GM23338 (cell line): ENCODE measurements around the gene TCP11. TPM values are rescaled to one million over a fixed set of nuclear protein-coding genes. Genes with fewer than 3 reads are reported as not detected.

ENCODE experiments used
- ATAC-seq: fragments of 200-7000 bp; cut with Tn5 transposase; 3 replicates; pipeline ENCODE4 v1.9.1; 2020
- DNase-seq: peaks from one replicate; pipeline ENCODE4 v3.0.0-alpha.2; 2015; ENCODE audit warnings: low spot score
- H2AFZ ChIP-seq: fragments of 200-600 bp; sonication (generic); 2 replicates; pipeline ENCODE4 v1.8.0; 2016; ENCODE audit warnings: antibody characterized with exemption, mild to moderate bottlenecking, moderate library complexity
- H3F3A ChIP-seq: fragments of 200-600 bp; sonication (generic); replicated peaks from 2 replicates; pipeline ENCODE4 v1.8.0; 2017; ENCODE audit warnings: antibody characterized with exemption, mixed run types, low read depth
- H3K27ac ChIP-seq: fragments of 200-600 bp; sonication (generic); 2 replicates; pipeline ENCODE4 v1.6.1; 2016; ENCODE audit warnings: low read depth
- H3K27me3 ChIP-seq: fragments of 200-600 bp; sonication (generic); 2 replicates; pipeline ENCODE4 v1.8.0; 2016; ENCODE audit warnings: mild to moderate bottlenecking, mixed run types, moderate library complexity; ENCODE audit not compliant: insufficient read depth
- H3K36me3 ChIP-seq: fragments of 200-600 bp; sonication (generic); 2 replicates; pipeline ENCODE4 v1.8.0; 2016; ENCODE audit warnings: mild to moderate bottlenecking; ENCODE audit not compliant: insufficient read depth
- H3K4me1 ChIP-seq: fragments of 200-600 bp; sonication (generic); 2 replicates; pipeline ENCODE4 v1.8.0; 2016; ENCODE audit warnings: mild to moderate bottlenecking, moderate library complexity; ENCODE audit not compliant: insufficient read depth
- H3K4me2 ChIP-seq: fragments of 200-600 bp; sonication (generic); 2 replicates; pipeline ENCODE4 v1.7.1; 2017; ENCODE audit warnings: mixed run types
- H3K4me3 ChIP-seq: fragments of 200-600 bp; sonication (generic); 2 replicates; pipeline ENCODE4 v1.6.1; 2016; ENCODE audit warnings: mixed run types
- H3K79me2 ChIP-seq: fragments of 200-600 bp; sonication (generic); replicated peaks from 2 replicates; pipeline ENCODE4 v1.8.0; 2017; ENCODE audit warnings: mild to moderate bottlenecking; ENCODE audit not compliant: insufficient read depth
- H3K9me2 ChIP-seq: fragments of 200-600 bp; sonication (generic); 2 replicates; pipeline ENCODE4 v1.8.0; 2017; ENCODE audit not compliant: insufficient read depth
- H4K20me1 ChIP-seq: fragments of 200-600 bp; sonication (generic); replicated peaks from 2 replicates; pipeline ENCODE4 v1.8.0; 2017; ENCODE audit warnings: mild to moderate bottlenecking; ENCODE audit not compliant: insufficient read depth
- H3K27ac Mint-ChIP-seq: 2 replicates; pipeline ENCODE4 v1.8.0; 2020; ENCODE audit warnings: inconsistent platforms, mild to moderate bottlenecking, moderate library complexity, mixed read lengths
- H3K27me3 Mint-ChIP-seq: 3 replicates; pipeline ENCODE4 v1.8.0; 2022; ENCODE audit warnings: low read depth, mild to moderate bottlenecking, moderate library complexity, mixed read lengths, inconsistent platforms; ENCODE audit not compliant: insufficient read depth, poor library complexity
- H3K36me3 Mint-ChIP-seq: 3 replicates; pipeline ENCODE4 v1.8.0; 2021; ENCODE audit warnings: low read depth, mild to moderate bottlenecking, inconsistent platforms, moderate library complexity, mixed read lengths
- H3K4me1 Mint-ChIP-seq: 3 replicates; pipeline ENCODE4 v1.8.0; 2020; ENCODE audit warnings: mild to moderate bottlenecking, inconsistent platforms, mixed read lengths
- H3K4me3 Mint-ChIP-seq: 3 replicates; pipeline ENCODE4 v1.8.0; 2021; ENCODE audit warnings: moderate library complexity, mild to moderate bottlenecking, inconsistent platforms, mixed read lengths
- H3K9me3 Mint-ChIP-seq: 3 replicates; pipeline ENCODE4 v1.8.0; 2020; ENCODE audit warnings: moderate library complexity, mild to moderate bottlenecking, inconsistent platforms, mixed read lengths
- CREB1 ChIP-seq: fragments of 250-450 bp; sonication (Bioruptor Pico); IDR thresholded peaks from 2 replicates; pipeline ENCODE4 v1.5.0; 2020; ENCODE audit warnings: low read depth, mild to moderate bottlenecking, moderate library complexity
- ETS1 ChIP-seq: IDR thresholded peaks from 2 replicates; pipeline ENCODE4 v1.6.1; 2016; ENCODE audit warnings: antibody characterized with exemption
- EZH2phosphoT487 ChIP-seq: fragments of 200-600 bp; sonication (generic); IDR thresholded peaks from one replicate; pipeline ENCODE4 v1.8.1; 2018; ENCODE audit warnings: antibody characterized with exemption; ENCODE audit not compliant: unreplicated experiment
- POLR2AphosphoS5 ChIP-seq: IDR thresholded peaks from 2 replicates; pipeline ENCODE4 v1.6.1; 2016; ENCODE audit warnings: antibody characterized with exemption, low read depth
- STAT1 ChIP-seq: IDR thresholded peaks from one replicate; pipeline ENCODE4 v1.6.1; 2016; ENCODE audit warnings: antibody characterized with exemption; ENCODE audit not compliant: unreplicated experiment
- ZNF114 ChIP-seq: fragments of 250-450 bp; sonication (Bioruptor Pico); IDR thresholded peaks from 2 replicates; pipeline ENCODE4 v1.5.0; 2020; ENCODE audit warnings: mild to moderate bottlenecking, moderate library complexity
- ZNF331 ChIP-seq: fragments of 250-450 bp; sonication (Bioruptor Pico); IDR thresholded peaks from 2 replicates; pipeline ENCODE4 v1.5.0; 2020; ENCODE audit warnings: low read depth, mild to moderate bottlenecking, moderate library complexity
- ZNF462 ChIP-seq: fragments of 250-450 bp; sonication (Bioruptor Pico); IDR thresholded peaks from 2 replicates; pipeline ENCODE4 v1.5.0; 2020; ENCODE audit warnings: mild to moderate bottlenecking, moderate library complexity
- polyA plus RNA-seq: library from polyadenylated mRNA; unstranded; fragments of >200 nt; fragmentation: Nextera tagmentation; extraction: Ambion mirVana; gene quantifications from 2 replicates; pipeline ENCODE4 v1.2.1, GENCODE V29; 2016
- total RNA-seq: library from RNA; depleted of rRNA; stranded (reverse); fragments of >200 nt; shearing (Covaris generic); gene quantifications from 2 replicates; pipeline ENCODE4 v1.2.3, GENCODE V29; 2014
- TF ChIP-seq, protein P1 (sequence below), 2 experiments: fragments of 200-600 bp in 1 of 2; sonication (generic) in 1 of 2; conservative IDR thresholded peaks; 2 replicates each; pipeline versions ENCODE4 v1.5.1 to v1.6.1; 2016 to 2017; ENCODE audit warnings: antibody characterized with exemption in 2 of 2, low read depth in 2 of 2, mild to moderate bottlenecking in 2 of 2, moderate library complexity in 1 of 2
- TF ChIP-seq, protein P2 (sequence below): IDR thresholded peaks from one replicate; pipeline ENCODE4 v1.6.1; 2018; ENCODE audit warnings: antibody characterized with exemption; ENCODE audit not compliant: unreplicated experiment

The TCP11 gene
- total and polyA plus RNA-seq, 2 experiments from 2014 or later: not detected

DNA sequence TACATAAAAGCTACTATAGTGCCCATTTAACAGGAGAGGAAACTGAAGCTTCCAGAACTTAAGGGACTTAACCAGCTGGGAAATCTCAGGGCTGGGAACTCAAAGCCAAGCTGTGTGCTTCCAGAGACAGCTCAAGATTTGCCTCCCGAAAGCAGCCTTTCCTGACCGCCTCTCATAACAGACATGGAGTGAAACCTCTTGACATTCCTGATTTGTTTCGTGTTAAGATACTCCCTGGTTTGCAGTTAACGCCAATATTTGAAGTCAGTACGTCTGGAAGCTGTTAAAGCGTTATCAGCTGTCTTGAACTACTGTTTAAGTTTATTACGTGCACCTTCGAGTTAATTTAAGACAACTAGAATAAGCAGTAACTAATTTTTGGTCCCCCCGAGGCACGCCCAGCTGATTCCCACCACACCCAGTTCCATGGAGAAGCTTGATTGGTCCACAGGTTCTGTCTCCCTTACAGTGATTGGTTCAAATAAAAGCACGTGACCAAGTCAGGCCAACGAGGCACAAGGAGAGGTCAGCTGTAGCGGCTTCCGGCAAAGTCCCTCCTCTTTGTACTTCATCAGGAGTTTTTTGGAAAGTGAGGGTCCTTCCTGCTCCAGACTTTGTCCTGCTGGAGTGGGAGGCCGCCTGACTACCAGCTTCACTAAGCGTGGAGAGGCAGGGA, 8.9 kb upstream of the TCP11 start:
- no peaks in the 10 kb centered on the region for H3K36me3 ChIP-seq
- no peak for TF ChIP-seq ZNF114
- TF ChIP-seq, protein P1, sequence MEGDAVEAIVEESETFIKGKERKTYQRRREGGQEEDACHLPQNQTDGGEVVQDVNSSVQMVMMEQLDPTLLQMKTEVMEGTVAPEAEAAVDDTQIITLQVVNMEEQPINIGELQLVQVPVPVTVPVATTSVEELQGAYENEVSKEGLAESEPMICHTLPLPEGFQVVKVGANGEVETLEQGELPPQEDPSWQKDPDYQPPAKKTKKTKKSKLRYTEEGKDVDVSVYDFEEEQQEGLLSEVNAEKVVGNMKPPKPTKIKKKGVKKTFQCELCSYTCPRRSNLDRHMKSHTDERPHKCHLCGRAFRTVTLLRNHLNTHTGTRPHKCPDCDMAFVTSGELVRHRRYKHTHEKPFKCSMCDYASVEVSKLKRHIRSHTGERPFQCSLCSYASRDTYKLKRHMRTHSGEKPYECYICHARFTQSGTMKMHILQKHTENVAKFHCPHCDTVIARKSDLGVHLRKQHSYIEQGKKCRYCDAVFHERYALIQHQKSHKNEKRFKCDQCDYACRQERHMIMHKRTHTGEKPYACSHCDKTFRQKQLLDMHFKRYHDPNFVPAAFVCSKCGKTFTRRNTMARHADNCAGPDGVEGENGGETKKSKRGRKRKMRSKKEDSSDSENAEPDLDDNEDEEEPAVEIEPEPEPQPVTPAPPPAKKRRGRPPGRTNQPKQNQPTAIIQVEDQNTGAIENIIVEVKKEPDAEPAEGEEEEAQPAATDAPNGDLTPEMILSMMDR (conservative IDR thresholded peaks at IDR 0.05; ENCODE audit: low read depth in 2 of 2): no peak
- TF ChIP-seq STAT1: no peak
- no peak for TF ChIP-seq ETS1
- no peak for TF ChIP-seq EZH2phosphoT487
- TF ChIP-seq CREB1 (CRISPR knock-in tag): no peak
- no peak for TF ChIP-seq ZNF331 (CRISPR knock-in tag)
- TF ChIP-seq, protein P2, sequence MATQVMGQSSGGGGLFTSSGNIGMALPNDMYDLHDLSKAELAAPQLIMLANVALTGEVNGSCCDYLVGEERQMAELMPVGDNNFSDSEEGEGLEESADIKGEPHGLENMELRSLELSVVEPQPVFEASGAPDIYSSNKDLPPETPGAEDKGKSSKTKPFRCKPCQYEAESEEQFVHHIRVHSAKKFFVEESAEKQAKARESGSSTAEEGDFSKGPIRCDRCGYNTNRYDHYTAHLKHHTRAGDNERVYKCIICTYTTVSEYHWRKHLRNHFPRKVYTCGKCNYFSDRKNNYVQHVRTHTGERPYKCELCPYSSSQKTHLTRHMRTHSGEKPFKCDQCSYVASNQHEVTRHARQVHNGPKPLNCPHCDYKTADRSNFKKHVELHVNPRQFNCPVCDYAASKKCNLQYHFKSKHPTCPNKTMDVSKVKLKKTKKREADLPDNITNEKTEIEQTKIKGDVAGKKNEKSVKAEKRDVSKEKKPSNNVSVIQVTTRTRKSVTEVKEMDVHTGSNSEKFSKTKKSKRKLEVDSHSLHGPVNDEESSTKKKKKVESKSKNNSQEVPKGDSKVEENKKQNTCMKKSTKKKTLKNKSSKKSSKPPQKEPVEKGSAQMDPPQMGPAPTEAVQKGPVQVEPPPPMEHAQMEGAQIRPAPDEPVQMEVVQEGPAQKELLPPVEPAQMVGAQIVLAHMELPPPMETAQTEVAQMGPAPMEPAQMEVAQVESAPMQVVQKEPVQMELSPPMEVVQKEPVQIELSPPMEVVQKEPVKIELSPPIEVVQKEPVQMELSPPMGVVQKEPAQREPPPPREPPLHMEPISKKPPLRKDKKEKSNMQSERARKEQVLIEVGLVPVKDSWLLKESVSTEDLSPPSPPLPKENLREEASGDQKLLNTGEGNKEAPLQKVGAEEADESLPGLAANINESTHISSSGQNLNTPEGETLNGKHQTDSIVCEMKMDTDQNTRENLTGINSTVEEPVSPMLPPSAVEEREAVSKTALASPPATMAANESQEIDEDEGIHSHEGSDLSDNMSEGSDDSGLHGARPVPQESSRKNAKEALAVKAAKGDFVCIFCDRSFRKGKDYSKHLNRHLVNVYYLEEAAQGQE: no peak
- TF ChIP-seq POLR2AphosphoS5: no peak
- no peak for TF ChIP-seq ZNF462
- no peak overlapping the region for H3K4me2 ChIP-seq
- H3K27me3 ChIP-seq: peaks cover 34% of the 10 kb centered on the region
- H3K4me1 ChIP-seq: peaks cover 22% of the 10 kb centered on the region
- Mint-ChIP-seq H3K27me3 (peaks cover 30% of the 10 kb centered on the region), H3K9me3 (no peaks in the 10 kb centered on the region), H3K27ac (no peak overlapping the region), H3K36me3 (no peaks in the 10 kb centered on the region), H3K4me1 (peaks cover 34% of the 10 kb centered on the region), H3K4me3 (no peak overlapping the region)
- H3F3A ChIP-seq: no peaks in the 10 kb centered on the region
- H3K27ac ChIP-seq: no peak overlapping the region
- no peak for ATAC-seq
- no peak for DNase-seq
- H4K20me1 ChIP-seq: 0 out of 2 replicates have a peak, but pooled peaks cover 3% of the 10 kb centered on the region
- H3K9me2 ChIP-seq: no peaks in the 10 kb centered on the region
- H2AFZ ChIP-seq: no peak overlapping the region
- no peaks in the 10 kb centered on the region for H3K79me2 ChIP-seq
- H3K4me3 ChIP-seq: no peak overlapping the region
